Omental fat pad (tissue), 4 donors: ENCODE results near the gene MDK. TPM values are rescaled to one million over a fixed set of nuclear protein-coding genes. Genes with fewer than 3 reads are reported as not detected.

ENCODE experiments used
- ATAC-seq: fragments of 150-250 bp; one replicate; pipeline ENCODE4 v1.9.1; 2016; ENCODE audit warnings: mild to moderate bottlenecking, moderate library complexity; ENCODE audit not compliant: low FRiP score
- DNase-seq: peaks from one replicate; pipeline ENCODE4 v3.0.0-alpha.2; 2019; ENCODE audit warnings: low spot score
- CTCF ChIP-seq, 3 donors: fragments of 450-650 bp; IDR thresholded peaks; one replicate each; pipeline ENCODE4 v1.5.1; 2016 to 2017; ENCODE audit warnings: antibody characterized with exemption in 3 of 3, mild to moderate bottlenecking in 3 of 3, moderate library complexity in 2 of 3
- total RNA-seq, 4 donors: library from RNA; depleted of rRNA; stranded (reverse); fragments of >200 nt; gene quantifications; one replicate each; pipeline ENCODE4 v1.1.0, GENCODE V29; 2016

MDK gene
- total RNA-seq, 4 donors from 2014 or later = 11.7 to 18.1 (median 15.2) TPM

- TF ChIP-seq CTCF (IDR thresholded peaks at IDR 0.05) = no peak
- DNase-seq (no peak), ATAC-seq (no peak)
Observed at GRCh38 chr11:46373787-46374740, 7.4 kb upstream of the MDK start.

DNA sequence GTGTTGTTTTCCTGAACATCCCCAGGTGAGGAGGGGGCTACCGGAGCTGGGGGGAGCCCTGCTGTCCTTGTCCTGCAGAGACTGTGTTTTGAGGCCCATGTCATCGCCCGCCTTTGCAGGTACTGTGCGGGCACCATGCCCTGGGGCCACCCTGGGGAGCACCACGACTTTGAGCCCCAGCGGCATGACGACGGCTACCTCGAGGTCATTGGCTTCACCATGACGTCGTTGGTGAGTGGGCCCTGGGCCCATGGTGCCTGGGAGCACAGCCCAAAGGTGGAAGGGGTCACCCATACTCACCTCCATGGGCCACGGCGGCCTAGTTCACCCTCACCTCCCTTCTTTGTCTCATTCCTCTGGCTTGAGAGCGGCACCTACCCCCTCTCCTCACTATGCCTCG lies 6.7 kb upstream of the MDK start:
- DNase-seq = no peak
- no peak for TF ChIP-seq CTCF (IDR thresholded peaks at IDR 0.05)
- no peak for ATAC-seq

GRCh38 chr11:46375392-46376101 lies 5.9 kb upstream of the MDK start:
- no peak for ATAC-seq

GRCh38 chr11:46376258-46377050 lies 5.0 kb upstream of the MDK start:
- no peak for ATAC-seq
- TF ChIP-seq CTCF (IDR thresholded peaks at IDR 0.05) = no peak
- no peak for DNase-seq

More at GRCh38 chr11:46375392-46376101, 5.9 kb upstream of the MDK start:
- TF ChIP-seq CTCF (IDR thresholded peaks at IDR 0.05) = no peak
- no peak for DNase-seq

DNA sequence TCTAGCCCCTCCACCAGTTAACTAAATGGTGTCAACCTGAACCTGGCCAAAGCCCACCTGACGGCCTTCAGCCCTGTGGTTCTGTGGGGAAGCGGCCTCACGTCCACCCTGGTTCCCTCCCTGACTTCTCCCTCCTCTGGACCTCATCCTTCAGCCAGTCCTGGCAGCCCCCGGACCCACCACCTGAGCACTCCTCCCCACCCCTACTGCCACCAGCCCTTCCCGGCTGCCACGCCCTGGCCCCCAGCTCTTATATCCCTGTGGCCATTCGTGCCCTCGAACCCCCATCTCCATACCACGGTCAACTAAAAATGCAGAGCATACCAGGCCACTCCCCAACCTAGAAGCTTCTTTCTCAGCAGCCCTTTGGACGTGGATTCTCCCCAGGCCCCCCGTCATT lies 4.2 kb upstream of the MDK start:
- DNase-seq = no peak
- no peak for TF ChIP-seq CTCF (IDR thresholded peaks at IDR 0.05)
- ATAC-seq = no peak

GRCh38 chr11:46377831-46378230 lies 3.6 kb upstream of the MDK start:
- no peak for TF ChIP-seq CTCF (IDR thresholded peaks at IDR 0.05)
- no peak for DNase-seq
- no peak for ATAC-seq
